ENCODE results near the gene MACROD1.

GRCh38 chr11:64180891-64181290 is 15.0 kb upstream of the MACROD1 start:
- TF ChIP-seq TAF1 (IDR thresholded peaks at IDR 0.05; ENCODE audit: low read depth, low read length) (no peak), SPI1 (IDR thresholded peaks at IDR 0.05; ENCODE audit: low read depth, low read length) (no peak), POLR2AphosphoS5 (IDR thresholded peaks at IDR 0.05; ENCODE audit: low read depth, low read length) (no peak), POLR2A (IDR thresholded peaks at IDR 0.05; ENCODE audit: low read depth, low read length) (no peak)
